Kidney tubule cell (primary cell): ENCODE measurements around the gene ALS2CL.
A peak's percentile ranks its signal among the peaks of the same experiment; 100 is the strongest.

ENCODE experiments used
- DNase-seq: peaks from one replicate; pipeline ENCODE4 v3.0.0-alpha.2; 2018; ENCODE audit warnings: low spot score

The ALS2CL gene

DNA sequence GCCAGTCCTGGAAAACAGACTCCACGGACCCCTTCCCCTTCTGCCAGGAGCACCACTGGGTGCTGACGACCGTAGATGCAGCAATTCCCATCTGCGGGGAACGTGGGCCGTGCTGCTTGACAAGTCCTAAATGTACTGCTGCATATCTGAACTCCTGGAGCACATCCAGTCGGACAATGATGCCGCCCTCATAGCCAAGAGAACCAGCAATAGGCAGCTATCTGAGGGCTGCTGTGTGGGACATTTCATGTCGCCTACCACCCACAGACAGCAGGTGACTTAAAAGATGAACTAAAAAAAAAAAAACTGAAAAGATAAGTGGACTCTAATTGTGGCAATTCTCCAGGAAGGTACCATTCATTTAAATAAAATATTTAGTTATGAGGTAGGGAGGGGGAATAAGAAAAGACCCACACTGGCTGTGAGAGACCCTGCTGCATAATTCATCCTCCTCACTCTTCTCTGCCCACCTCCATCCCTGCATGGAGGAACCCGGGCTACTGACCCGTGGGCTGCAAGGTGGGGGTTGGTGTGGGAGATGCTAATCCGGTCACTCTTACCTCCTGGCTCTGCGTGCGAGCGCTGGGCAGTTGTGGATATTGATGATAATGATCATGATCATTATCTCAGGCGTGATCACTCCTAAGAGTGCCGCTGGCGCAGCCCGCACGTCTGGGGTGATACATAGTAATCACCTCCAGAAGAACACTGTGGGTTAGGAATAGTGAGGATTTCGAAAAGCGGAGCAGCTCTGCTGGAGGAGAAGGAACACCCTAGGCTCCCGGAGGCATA lies 28.3 kb downstream of the ALS2CL start:
- no peak for DNase-seq

DNA sequence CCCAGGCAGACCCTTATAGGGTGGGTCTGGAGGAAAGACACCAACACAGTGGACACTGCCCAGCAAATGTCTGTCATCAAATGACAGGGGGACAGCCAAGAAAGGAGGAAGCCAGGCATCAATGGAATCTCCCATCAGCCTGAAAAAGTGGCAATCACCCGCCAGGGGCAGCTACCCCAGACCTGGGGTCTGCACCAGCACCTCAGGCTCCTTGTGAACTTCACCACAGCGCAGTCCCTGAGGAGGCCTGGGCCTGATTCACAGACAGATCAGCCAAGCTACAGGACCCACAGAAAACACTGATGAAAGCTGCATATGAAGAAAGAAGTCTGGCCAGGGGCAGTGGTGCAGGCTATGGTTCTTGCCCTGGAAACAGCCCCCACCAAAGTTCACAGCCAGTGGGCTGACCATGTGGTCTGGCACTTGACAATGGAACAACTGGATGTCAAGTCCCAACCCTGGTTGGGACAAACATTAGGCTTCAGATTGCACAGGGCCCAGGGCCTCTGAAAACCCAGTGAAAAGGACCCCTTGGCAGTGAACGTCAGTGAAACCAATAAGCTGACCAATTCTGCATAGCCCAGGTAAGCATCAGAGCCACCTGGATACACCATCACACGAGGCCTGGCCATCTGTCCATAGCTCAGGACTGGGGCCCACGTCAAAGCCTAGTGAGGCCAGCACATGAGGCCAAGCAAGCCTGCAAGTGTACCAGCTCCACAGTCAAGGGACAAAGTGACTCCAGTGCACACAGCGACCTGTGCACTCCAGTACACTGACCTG lies 29.1 kb downstream of the ALS2CL start:
- no peak for DNase-seq

DNA sequence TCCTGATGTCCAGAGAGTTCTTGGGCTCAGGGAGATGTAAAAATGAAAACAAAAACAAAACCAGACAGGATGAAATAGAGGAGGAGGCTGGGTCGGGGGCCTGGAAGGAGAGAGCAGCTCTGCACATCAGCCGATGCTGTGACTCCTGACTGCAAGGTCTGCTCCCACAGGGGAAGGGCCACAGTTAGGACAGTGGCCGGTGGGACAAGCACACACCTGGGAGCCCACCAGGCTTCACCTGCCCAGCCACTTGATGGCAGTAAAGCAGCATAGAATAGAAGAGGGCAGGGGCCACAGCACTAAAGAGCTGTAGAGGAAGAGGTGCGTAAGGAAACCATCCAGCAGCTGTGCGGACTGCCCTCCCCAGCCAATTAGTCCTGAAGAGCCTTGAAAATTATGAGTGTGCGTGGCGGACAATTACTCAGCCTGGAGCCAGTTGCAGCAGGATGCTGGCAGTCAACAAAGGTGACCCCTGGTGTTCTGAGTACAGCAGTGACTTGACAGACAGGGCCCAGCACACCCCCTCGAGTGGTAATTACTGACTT lies 29.8 kb downstream of the ALS2CL start:
- DNase-seq: peak; percentile 30

DNA sequence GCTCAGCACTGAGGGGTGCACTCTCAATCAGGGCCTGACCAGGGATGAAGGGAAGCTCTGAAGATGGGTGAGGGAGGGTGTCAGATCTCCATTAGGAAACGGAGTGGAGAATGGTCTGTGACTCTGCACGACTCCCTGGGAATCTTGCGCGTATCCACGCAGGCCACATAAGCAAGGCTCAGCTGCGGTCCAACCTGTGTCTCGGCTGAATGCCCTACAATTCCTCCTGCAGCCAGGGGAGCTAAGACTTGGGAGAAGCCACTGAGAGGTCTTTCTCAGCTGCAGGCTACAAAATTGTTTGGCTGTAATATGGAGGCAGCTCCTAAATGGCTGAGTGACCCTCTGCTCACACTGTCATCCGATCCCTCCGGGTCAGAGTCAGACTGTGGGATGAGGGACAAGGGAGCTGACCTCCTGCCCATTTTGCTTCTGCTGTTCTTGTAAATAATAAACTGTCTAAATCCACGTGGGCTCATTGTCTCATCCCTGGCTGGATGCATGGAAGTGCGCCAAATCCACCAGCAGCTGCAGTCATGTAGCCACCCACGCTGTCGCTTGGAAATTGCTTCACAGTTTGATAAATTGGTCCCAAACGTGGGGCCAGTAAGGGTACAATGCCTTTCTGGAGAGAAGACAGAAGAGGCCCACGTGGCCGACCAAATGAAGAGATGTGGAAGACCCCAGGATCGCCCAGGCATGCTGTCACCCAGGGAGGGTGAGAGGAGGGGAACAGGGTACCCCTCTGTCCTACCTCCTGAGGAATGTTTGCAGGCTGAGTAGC lies 30.5 kb downstream of the ALS2CL start:
- DNase-seq: peak; percentile 34

DNA sequence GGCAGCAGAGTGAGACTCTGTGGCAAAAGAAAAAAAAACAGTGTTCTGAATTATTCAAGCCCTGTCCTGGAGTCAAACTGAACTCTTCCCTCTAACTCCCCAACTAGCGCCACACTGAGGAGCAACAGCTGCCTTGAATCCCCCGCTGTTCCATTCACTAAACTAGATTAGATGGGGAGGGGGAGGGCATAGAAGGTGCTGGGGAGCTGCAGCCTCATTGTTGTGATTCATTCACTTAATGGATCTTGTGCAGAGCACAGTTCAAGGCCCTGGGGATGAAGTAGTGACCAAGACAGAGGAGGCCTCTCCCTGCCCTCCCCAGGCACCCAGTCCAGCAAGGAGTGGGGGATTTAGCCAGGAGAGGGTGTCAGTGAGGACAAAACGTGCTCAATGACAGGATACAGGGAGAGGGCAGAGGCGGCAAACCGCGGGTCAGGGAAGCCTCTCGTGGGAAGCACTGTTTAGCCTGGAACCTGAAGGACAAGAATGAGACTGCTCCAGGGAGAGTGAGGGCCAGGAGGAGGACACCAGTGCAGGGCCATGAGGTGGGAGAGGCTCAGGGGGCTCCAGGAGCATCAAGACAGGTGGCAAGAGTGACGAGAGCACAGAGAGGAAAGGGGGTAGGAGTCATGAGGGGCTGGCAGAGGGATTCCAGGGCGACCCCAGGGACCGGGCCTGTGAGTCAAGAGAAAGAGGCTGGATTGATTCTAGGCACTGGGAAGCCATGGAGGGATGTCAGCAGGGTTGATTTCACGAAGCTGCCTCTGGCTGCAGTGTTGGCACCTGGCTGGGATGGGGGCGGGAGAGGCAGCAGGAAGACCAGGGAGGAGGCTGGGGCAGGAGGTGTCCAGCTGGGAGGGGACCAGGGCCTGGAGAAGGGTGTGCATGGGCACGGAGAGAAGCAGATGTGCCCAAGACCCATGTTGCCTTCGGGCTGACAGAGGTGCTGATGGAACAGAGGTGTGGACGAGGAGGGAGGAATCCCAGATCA lies 31.4 kb downstream of the ALS2CL start:
- DNase-seq: no peak

DNA sequence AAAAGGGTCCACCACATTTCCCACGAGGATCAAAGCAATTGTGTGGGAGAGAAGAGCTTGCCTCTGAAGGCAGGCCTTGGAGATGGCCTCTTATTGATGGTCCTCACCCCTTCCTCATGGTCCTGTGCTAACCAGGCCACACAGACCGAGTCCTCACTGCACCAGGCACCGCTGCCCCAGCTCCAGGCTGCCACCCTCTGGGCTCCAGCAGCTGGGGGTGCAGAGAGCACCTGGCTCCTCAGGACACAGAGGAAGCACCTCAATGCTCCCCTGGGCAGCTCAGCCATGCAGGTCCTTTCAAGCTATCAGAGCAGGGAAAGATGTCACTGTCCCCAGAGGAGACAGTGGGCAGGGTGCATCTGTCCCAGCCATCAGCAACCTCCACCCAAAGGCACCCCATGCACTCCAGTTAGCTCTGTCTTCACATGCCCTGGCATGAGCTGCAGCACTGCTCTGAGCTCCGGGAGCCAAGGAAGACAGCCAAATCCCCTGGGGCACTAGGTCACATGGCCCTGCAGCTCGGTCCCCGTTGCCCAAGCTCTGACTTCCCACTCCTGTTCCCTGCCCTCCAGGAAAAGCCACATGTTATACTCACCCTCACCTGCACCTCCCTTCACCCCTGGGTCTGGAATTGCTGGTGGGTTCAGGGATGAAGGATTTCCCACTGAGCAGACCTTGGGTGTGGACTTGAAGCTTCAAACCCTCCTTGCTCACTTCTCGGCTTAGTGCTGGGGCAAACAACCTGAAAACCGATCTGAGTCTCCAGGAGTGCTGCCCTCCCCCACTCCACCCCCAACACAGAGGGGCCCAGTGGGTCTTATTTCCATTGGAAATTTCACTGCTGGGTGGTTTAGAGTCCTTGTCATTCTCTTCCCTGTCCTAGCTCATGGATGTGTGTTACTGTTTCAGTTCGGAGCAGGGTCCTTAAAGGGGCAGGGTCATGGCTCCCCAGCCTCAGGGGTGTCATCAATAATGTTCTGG lies 32.6 kb downstream of the ALS2CL start:
- DNase-seq: no peak

DNA sequence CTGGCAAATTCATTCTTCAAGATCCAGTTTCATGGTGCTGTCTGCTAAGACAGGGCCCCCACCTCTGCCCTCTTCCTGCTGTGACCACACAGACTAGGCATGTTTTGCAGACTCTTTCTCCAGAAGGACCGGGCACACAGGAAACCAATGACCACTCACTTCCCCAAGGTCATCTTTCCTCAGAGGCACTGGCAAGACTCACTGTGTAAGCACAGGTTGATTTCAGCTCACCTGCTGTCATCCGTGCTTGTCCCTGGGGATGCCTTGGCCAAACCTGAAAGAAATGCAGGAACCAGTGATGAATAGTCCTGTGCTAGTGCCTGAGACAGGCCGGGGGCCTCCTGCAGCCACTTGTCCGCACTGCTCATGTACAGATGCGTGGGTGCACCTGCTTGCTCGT lies 33.5 kb downstream of the ALS2CL start:
- peak; percentile 42 for DNase-seq

DNA sequence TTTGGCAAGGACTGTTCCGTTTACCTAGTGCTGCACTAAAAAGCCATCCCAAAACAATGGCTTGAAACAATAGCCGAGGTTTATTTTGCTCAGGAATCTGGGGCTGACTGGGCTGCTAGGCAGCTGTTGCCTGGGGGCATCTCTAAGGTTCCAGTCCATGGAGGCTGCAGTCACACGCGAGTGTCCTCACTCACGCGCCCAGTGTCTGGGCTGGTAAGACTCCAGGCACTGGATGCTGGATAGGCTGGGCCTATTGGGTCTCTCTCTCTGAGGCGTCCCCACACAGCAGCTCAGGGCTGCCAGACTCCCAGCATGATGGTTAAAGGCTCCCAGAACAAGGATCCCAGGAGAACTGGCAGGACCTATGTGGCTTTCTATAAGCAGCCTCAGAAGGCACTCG lies 34.2 kb downstream of the ALS2CL start:
- DNase-seq: peak; percentile 20

DNA sequence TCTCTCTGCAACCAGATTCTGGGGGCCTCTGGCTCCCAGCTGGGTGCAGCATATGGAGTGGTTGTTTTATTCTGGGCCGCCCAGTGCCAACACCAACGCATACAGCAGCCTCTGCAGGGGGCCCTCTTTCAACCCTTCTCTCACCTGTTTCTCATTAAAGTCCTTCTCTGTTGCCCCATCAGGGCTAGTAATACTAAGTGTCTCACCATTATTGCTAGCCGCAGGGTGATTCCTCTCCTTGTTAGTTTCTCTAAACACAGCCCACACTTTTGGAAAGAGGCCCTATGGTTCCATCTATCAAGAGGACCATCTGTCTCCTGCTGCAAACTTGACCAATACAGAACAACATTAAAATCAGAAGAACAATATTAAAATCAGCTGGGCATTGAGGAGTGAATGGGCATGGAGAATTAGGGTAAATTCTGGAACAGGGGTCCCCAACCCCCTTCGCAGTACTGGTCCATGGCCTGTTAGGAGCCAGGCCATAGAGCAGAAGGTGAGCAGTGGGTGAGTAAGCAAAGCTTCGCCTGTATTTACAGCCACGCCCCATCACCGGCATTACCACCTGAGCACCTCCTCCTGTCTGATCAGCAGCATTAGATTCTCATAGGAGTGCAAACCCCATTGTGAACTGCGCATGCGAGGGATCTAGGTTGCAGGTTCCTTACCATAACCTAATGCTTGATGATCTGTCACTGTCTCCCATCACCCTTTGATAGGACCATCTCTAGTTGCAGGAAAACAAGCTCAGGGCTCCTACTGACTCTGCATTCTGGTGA lies 36.5 kb downstream of the ALS2CL start:
- DNase-seq: no peak

DNA sequence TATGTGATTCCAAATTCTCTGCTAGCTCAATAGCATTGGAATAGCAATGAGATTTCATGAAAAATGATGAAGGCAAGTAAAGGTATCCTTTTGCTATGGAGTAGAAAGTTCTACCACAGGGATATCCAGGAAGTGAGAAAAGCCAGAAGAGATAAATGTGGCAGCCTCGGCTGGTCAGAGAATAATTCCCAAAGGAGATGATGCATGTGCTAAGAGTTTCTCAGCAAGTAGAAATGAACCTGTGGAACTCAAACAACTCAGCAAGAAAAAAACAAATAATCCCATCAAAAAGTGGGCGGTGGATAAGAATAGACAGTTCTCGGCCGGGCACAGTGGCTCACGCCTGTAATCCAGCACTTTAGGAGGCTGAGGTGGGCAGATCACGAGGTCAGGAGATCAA lies 38.2 kb downstream of the ALS2CL start:
- no peak for DNase-seq

DNA sequence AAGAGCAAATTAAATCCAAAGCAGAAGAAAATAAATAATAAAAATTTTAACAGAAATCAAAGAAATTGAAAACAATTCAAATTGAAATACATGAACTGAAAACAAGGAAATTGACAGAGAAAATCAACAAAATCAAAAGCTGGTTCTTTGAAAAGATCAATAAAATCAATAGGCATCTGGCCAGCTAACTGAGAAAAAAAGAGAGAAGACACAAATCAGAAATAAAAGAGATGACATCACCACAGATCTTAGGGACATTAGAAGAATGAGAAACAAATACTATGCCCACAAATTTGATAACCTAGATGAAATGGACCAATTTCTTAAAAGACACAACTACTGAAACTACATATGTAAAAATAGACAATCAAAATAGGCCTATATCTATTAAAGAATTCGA lies 42.4 kb downstream of the ALS2CL start:
- DNase-seq: no peak

DNA sequence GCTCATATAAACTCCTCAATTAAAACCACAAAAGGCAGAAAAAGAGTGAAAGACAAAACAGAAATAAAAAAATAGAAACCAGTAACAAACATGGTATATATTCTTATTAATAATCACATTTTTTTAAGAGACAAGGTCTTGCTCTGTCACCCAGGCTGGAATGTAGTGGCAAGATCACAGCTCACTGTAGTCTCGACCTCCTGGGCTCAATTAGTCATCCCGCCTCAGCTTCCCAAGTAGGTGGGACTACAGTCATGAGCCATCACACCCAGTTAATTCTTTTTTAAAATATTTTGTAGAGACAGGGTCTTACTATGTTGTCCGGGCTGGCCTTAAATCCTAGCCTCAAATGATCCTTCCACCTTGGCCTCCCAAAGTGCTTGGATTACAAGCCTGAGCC lies 44.0 kb downstream of the ALS2CL start:
- peak; percentile 71 for DNase-seq

DNA sequence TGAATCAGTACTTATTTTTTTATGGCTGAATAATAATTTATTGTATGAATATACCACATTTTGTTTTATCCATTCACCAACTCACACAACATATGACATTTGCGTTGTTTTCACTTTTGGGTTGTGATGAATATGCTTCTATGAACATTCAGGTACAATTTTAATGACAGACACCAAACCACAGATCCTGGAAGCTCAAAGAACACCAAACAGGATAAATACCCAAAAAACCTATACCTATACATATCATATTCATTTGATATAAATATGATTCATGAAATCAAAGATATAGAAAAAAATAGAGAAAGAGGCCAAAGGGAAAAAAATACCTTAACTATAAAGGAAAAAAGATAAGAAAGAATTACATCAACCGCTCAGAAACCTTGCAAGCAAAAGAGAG lies 45.4 kb downstream of the ALS2CL start:
- no peak for DNase-seq

DNA sequence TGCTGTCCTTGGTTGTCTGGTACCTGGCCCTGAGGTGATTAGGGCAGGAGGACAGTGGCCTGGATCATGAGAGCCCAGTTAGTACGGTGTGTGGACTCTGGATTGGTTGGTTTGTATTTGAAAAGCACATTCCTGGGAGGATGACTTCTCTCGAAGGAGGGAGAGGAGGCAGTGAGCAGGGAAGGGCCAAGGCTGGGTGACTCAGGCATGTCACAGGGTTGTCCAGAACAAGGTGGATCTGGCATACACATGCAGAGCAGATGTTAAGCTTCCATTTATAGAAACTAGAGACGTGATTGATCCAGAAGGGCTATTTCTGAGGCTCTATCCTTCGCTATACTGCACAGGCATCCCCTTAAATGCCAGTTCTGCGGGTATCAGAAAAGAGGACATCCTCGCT lies 46.8 kb downstream of the ALS2CL start:
- peak; percentile 73 for DNase-seq

DNA sequence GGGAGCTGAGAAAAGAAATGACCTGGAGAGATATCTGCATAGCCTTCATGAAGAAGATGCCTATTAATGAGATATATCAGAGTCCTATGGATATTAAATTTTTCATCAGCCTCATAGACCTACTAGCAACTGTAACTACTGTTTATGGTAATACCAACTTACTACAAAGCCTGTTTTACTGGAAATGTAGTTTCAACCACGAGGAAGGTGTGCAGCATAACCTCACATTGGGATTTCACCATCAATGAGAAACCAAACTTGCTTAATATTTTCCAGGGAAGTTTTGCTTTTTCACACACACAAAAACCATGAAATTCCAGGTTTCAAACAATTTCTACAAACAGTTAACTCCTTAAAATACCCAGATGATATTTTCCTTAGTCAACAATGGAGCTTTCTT lies 49.8 kb downstream of the ALS2CL start:
- DNase-seq: no peak

DNA sequence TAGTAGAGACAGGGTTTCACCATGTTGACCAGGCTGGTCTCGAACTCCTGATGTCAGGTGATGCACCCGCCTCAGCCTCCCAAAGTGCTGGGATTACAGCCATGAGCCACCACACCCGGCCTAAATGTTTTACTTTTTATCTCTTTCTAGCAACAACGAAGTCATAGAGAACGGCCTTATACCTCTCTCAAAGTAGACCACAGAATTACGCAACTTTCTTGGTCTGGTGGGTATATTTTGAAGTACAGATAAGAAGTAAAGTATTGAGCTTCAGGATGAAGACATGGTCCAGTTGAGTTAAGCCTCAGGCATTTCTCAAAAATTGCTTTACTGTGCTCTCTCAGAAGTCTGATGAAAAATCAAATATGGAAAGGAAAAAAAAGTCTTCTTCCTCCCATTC lies 50.5 kb downstream of the ALS2CL start:
- no peak for DNase-seq

DNA sequence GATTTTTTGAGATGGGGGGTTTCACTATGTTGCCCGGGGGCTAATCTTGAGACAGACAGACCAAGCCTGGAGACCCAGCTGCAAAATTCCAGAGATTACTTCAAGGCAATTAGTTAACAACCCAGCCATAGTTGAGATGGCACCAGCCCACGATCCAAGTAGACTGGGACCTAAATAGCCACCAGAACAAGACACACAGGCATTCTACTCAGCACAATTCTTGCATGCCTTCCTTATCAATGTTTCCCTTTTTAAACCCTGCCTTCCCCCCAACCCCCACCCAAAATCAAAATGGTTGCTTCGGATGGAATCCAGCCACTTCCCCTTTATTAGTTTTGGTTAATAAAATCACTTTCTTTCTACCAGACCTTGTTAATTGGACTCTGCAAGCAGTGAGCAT lies 52.6 kb downstream of the ALS2CL start:
- no peak for DNase-seq

DNA sequence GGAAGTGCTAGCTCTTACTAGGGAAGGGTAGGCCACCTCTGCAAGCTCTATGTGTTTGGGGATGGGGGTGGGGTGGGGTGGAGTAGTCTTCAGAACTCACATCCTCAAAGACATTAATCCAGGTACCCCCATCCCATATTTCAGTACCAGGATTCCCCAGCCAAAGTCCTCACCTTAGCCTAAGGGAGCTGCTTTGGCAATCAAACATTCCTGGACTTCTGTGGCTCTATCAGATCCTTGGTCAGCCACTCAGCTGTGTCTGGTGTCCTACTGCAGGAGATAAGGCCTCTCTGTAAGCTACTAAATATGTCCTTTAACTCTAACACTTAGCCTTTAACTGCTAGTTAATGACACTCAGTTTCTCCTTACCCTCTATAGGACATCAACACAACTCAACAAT lies 54.3 kb downstream of the ALS2CL start:
- DNase-seq: no peak

DNA sequence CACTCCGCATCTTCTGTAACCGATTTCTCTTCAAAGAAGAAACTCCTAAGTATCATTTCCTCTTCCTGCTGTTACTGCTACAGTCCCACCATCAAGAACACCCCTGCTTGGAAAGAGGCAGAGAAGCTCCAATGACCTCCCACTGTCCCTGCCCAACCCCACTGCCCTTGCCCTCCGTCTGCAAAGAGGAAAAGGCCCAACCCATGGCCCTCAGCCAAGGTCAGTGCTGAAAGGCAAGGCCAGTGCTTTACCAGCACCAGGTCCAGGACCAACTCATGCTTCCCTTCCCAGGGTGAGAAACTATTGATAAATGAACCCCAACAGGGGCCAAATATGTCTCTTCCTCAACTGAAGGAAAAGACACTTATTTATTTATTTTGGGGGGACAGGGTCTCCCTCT lies 58.6 kb downstream of the ALS2CL start:
- DNase-seq: no peak
